ENCODE data around the gene SULT1A4.
"Not testable (repeated sequence)": the region's sequence is repeated elsewhere in the genome, so short reads cannot be mapped to it uniquely, and the experiment has no call there.

GRCh38 chr16:29460647-29461030 lies 926 bp downstream of the SULT1A4 start:
- not testable (repeated sequence) for TF ChIP-seq CTCF (conservative IDR thresholded peaks at IDR 0.05; ENCODE audit: low read length); EZH2phosphoT487 (IDR thresholded peaks at IDR 0.05; ENCODE audit: borderline replicate concordance)
